ENCODE results near the gene PLVAP.

DNA sequence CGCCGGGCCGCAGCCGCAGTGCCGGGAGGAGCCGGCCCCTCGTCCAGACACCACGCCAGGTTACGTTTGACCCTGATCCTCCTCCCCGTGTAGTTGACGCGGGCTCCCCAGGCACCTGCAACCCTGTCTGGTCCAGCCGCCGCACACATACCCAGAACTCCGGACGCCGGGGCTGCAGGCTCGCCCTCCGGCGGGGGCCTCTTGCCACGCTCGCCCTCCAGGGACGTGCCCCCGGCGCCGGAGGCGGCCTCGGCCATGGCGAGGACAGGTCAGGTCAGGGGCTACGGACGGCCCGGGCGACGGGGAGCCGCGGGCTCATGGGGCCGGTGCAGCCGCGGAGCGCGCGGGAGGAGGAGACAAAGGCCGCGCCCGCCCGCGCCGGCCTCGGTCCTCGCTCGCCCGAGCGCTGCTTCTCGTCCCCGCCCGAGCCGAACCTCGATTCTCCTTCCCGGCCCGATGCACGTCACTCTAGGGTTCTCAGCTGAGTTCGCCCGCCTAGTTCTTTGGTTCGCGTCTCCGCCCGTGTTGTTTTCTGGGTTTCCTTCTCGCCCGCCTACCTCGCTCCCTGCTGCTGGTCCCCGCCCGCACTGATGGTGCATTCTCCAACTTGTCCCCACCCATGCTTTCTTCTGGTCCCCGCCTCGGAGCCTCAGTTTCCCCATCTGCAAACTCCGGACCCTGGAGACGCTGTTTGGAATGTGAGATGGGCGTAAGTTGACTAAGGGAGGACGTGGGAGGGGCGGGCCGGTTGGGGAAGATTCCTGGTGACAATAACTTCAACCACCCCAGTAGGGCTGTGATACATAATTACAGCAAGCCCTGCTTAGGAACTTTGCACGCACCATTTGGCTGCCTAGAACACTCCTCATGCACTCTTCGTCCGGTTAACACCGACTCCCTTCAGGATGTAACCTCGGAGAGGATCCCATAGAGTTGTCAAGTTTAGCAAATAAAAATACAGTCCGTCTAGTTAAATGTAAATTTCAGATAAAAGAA, 42.4 kb downstream of the PLVAP start, which contains the start of gene ANO8:
- TF ChIP-seq FOXJ3 (CRISPR knock-in tag; IDR thresholded peaks at IDR 0.05; ENCODE audit: borderline replicate concordance) (no peak), ETV6 (CRISPR knock-in tag; IDR thresholded peaks at IDR 0.05) (no peak), NR1H2 (CRISPR knock-in tag; IDR thresholded peaks at IDR 0.05) (no peak), NFE2L1 (CRISPR knock-in tag; IDR thresholded peaks at IDR 0.05) (peak; percentile 62; the same call in 1 of the 2 replicates), ZNF121 (CRISPR knock-in tag; IDR thresholded peaks at IDR 0.05) (peak; percentile 39; the same call in 1 of the 2 replicates), ZNF232 (CRISPR knock-in tag; IDR thresholded peaks at IDR 0.05) (peak; percentile 57; the same call in 1 of the 2 replicates)
- TF ChIP-seq, protein P1, sequence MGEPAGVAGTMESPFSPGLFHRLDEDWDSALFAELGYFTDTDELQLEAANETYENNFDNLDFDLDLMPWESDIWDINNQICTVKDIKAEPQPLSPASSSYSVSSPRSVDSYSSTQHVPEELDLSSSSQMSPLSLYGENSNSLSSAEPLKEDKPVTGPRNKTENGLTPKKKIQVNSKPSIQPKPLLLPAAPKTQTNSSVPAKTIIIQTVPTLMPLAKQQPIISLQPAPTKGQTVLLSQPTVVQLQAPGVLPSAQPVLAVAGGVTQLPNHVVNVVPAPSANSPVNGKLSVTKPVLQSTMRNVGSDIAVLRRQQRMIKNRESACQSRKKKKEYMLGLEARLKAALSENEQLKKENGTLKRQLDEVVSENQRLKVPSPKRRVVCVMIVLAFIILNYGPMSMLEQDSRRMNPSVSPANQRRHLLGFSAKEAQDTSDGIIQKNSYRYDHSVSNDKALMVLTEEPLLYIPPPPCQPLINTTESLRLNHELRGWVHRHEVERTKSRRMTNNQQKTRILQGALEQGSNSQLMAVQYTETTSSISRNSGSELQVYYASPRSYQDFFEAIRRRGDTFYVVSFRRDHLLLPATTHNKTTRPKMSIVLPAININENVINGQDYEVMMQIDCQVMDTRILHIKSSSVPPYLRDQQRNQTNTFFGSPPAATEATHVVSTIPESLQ (CRISPR knock-in tag; IDR thresholded peaks at IDR 0.05) = no peak
- TF ChIP-seq, protein P2, sequence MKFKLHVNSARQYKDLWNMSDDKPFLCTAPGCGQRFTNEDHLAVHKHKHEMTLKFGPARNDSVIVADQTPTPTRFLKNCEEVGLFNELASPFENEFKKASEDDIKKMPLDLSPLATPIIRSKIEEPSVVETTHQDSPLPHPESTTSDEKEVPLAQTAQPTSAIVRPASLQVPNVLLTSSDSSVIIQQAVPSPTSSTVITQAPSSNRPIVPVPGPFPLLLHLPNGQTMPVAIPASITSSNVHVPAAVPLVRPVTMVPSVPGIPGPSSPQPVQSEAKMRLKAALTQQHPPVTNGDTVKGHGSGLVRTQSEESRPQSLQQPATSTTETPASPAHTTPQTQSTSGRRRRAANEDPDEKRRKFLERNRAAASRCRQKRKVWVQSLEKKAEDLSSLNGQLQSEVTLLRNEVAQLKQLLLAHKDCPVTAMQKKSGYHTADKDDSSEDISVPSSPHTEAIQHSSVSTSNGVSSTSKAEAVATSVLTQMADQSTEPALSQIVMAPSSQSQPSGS (CRISPR knock-in tag; IDR thresholded peaks at IDR 0.05; ENCODE audit: borderline replicate concordance, low read depth) = no peak
- TF ChIP-seq, protein P3, sequence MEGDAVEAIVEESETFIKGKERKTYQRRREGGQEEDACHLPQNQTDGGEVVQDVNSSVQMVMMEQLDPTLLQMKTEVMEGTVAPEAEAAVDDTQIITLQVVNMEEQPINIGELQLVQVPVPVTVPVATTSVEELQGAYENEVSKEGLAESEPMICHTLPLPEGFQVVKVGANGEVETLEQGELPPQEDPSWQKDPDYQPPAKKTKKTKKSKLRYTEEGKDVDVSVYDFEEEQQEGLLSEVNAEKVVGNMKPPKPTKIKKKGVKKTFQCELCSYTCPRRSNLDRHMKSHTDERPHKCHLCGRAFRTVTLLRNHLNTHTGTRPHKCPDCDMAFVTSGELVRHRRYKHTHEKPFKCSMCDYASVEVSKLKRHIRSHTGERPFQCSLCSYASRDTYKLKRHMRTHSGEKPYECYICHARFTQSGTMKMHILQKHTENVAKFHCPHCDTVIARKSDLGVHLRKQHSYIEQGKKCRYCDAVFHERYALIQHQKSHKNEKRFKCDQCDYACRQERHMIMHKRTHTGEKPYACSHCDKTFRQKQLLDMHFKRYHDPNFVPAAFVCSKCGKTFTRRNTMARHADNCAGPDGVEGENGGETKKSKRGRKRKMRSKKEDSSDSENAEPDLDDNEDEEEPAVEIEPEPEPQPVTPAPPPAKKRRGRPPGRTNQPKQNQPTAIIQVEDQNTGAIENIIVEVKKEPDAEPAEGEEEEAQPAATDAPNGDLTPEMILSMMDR (IDR thresholded peaks at IDR 0.05) = no peak
- TF ChIP-seq, protein P4, sequence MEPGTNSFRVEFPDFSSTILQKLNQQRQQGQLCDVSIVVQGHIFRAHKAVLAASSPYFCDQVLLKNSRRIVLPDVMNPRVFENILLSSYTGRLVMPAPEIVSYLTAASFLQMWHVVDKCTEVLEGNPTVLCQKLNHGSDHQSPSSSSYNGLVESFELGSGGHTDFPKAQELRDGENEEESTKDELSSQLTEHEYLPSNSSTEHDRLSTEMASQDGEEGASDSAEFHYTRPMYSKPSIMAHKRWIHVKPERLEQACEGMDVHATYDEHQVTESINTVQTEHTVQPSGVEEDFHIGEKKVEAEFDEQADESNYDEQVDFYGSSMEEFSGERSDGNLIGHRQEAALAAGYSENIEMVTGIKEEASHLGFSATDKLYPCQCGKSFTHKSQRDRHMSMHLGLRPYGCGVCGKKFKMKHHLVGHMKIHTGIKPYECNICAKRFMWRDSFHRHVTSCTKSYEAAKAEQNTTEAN (CRISPR knock-in tag; IDR thresholded peaks at IDR 0.05) = no peak
- TF ChIP-seq, protein P5, sequence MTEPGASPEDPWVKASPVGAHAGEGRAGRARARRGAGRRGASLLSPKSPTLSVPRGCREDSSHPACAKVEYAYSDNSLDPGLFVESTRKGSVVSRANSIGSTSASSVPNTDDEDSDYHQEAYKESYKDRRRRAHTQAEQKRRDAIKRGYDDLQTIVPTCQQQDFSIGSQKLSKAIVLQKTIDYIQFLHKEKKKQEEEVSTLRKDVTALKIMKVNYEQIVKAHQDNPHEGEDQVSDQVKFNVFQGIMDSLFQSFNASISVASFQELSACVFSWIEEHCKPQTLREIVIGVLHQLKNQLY (CRISPR knock-in tag; IDR thresholded peaks at IDR 0.05) = no peak
- TF ChIP-seq, protein P6, sequence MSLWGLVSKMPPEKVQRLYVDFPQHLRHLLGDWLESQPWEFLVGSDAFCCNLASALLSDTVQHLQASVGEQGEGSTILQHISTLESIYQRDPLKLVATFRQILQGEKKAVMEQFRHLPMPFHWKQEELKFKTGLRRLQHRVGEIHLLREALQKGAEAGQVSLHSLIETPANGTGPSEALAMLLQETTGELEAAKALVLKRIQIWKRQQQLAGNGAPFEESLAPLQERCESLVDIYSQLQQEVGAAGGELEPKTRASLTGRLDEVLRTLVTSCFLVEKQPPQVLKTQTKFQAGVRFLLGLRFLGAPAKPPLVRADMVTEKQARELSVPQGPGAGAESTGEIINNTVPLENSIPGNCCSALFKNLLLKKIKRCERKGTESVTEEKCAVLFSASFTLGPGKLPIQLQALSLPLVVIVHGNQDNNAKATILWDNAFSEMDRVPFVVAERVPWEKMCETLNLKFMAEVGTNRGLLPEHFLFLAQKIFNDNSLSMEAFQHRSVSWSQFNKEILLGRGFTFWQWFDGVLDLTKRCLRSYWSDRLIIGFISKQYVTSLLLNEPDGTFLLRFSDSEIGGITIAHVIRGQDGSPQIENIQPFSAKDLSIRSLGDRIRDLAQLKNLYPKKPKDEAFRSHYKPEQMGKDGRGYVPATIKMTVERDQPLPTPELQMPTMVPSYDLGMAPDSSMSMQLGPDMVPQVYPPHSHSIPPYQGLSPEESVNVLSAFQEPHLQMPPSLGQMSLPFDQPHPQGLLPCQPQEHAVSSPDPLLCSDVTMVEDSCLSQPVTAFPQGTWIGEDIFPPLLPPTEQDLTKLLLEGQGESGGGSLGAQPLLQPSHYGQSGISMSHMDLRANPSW (CRISPR knock-in tag; conservative IDR thresholded peaks at IDR 0.05; ENCODE audit: low read depth) = no peak
